GM12878 (cell line): ENCODE measurements around the gene SLC38A7. TPM values are rescaled to one million over a fixed set of nuclear protein-coding genes. Genes with fewer than 3 reads are reported as not detected.

Source experiments
- ATF7 ChIP-seq: fragments of 450-650 bp; IDR thresholded peaks from 2 replicates; pipeline ENCODE4 v1.6.1; 2016; ENCODE audit warnings: low read depth, mild to moderate bottlenecking
- BCL11A ChIP-seq: IDR thresholded peaks from 2 replicates; pipeline ENCODE4 v1.6.1; 2011; ENCODE audit warnings: low read depth, low read length
- EGR1 ChIP-seq, 2 experiments: IDR thresholded peaks; 1 replicate in 1 of 2; 2 replicates in 1 of 2; pipeline ENCODE4 v1.6.1; 2011 to 2012; ENCODE audit warnings: low read depth in 2 of 2, low read length in 2 of 2, borderline replicate concordance in 1 of 2, mild to moderate bottlenecking in 1 of 2, moderate library complexity in 1 of 2
- EZH2 ChIP-seq: IDR thresholded peaks from 2 replicates; pipeline ENCODE4 v1.6.1; 2012; ENCODE audit warnings: low read depth, mild to moderate bottlenecking, control low read depth, inconsistent platforms, low read length, borderline replicate concordance; ENCODE audit not compliant: control insufficient read depth
- FOXK2 ChIP-seq: fragments of 450-650 bp; IDR thresholded peaks from 2 replicates; pipeline ENCODE4 v1.6.1; 2017; ENCODE audit warnings: mild to moderate bottlenecking, moderate library complexity
- HCFC1 ChIP-seq: fragments of 150-350 bp; IDR thresholded peaks from 2 replicates; pipeline ENCODE4 v1.6.1; 2014; ENCODE audit warnings: low read length
- HDAC6 ChIP-seq: fragments of 200-600 bp; sonication (generic); IDR thresholded peaks from one replicate; pipeline ENCODE4 v1.8.0; 2017; ENCODE audit warnings: antibody characterized with exemption; ENCODE audit not compliant: unreplicated experiment
- MEF2B ChIP-seq: fragments of 450-650 bp; IDR thresholded peaks from 2 replicates; pipeline ENCODE4 v1.6.1; 2018; ENCODE audit warnings: mild to moderate bottlenecking, moderate library complexity; ENCODE audit not compliant: partially characterized antibody, poor library complexity, severe bottlenecking
- NFYA ChIP-seq: IDR thresholded peaks from 2 replicates; pipeline ENCODE4 v1.6.1; 2011; ENCODE audit warnings: low read depth, mild to moderate bottlenecking, low read length, improper control_type of control experiment, borderline replicate concordance
- POLR2AphosphoS5 ChIP-seq: IDR thresholded peaks from 2 replicates; pipeline ENCODE4 v1.6.1; 2011; ENCODE audit warnings: mild to moderate bottlenecking, low read length, inconsistent platforms
- POU2F2 ChIP-seq: IDR thresholded peaks from 3 replicates; pipeline ENCODE4 v1.6.1; 2011; ENCODE audit warnings: low read depth, mild to moderate bottlenecking, low read length, borderline replicate concordance
- RUNX3 ChIP-seq: IDR thresholded peaks from 2 replicates; pipeline ENCODE4 v1.6.1; 2012; ENCODE audit warnings: low read length, inconsistent platforms
- SMAD5 ChIP-seq: IDR thresholded peaks from 2 replicates; pipeline ENCODE4 v1.6.1; 2016; ENCODE audit warnings: antibody characterized with exemption, low read depth
- SPI1 ChIP-seq: IDR thresholded peaks from 2 replicates; pipeline ENCODE4 v1.6.1; 2011; ENCODE audit warnings: low read depth, mild to moderate bottlenecking, low read length, moderate library complexity, borderline replicate concordance; ENCODE audit not compliant: insufficient read depth
- ZNF207 ChIP-seq: fragments of 450-650 bp; IDR thresholded peaks from 2 replicates; pipeline ENCODE4 v1.6.1; 2014; ENCODE audit warnings: antibody characterized with exemption, mild to moderate bottlenecking, borderline replicate concordance
- ZNF274 ChIP-seq: IDR thresholded peaks from one replicate; pipeline ENCODE4 v1.8.0; 2011; ENCODE audit not compliant: insufficient read length, insufficient read depth
- ZNF384 ChIP-seq: IDR thresholded peaks from 2 replicates; pipeline ENCODE4 v1.6.1; 2012; ENCODE audit warnings: low read depth, mild to moderate bottlenecking, low read length, improper control_type of control experiment, borderline replicate concordance
- polyA plus RNA-seq, 11 experiments: library from polyadenylated mRNA; depleted of rRNA in 4 of 11; unstranded in 6 of 11; stranded (reverse) in 5 of 11; fragments of >200 nt; fragmentation: Nextera tagmentation in 4 of 11; fragmentation: Illumina TruSeq in 1 of 11; extraction: Ambion mirVana in 4 of 11; extraction: Trizol in 1 of 11; gene quantifications; 1 replicate in 1 of 11; 2 replicates in 10 of 11; pipeline versions ENCODE4 v1.2.1 to v1.2.3, GENCODE V29; 2011 to 2016; ENCODE audit warnings: inconsistent platforms in 2 of 11, missing spikeins in 2 of 11, low read depth in 1 of 11
- total RNA-seq, 4 experiments: library from RNA; depleted of rRNA in 3 of 4; stranded (reverse); fragments of >200 nt in 3 of 4; fragmentation: Illumina TruSeq in 1 of 4; extraction: Trizol in 1 of 4; gene quantifications; 2 replicates each; pipeline versions ENCODE4 v1.2.1 to v1.2.3, GENCODE V29; 2013 to 2021
- TF ChIP-seq, protein P1 (sequence below): IDR thresholded peaks from 2 replicates; pipeline ENCODE4 v1.6.1; 2012; ENCODE audit warnings: low read depth, low read length, improper control_type of control experiment
- TF ChIP-seq, protein P2 (sequence below): fragments of 450-650 bp; IDR thresholded peaks from 2 replicates; pipeline ENCODE4 v1.6.1; 2017; ENCODE audit warnings: mild to moderate bottlenecking, moderate library complexity
- TF ChIP-seq, protein P3 (sequence below): fragments of 450-650 bp; formaldehyde crosslinking; IDR thresholded peaks from 2 replicates; pipeline ENCODE4 v1.5.0; 2022; ENCODE audit warnings: mild to moderate bottlenecking, missing genetic modification characterization
- TF ChIP-seq, protein P4 (sequence below): IDR thresholded peaks from 2 replicates; pipeline ENCODE4 v1.6.1; 2012; ENCODE audit warnings: low read depth, low read length, improper control_type of control experiment

SLC38A7 gene
- total and polyA plus RNA-seq, 10 of the 15 experiments (the other 5 are each of a cell fraction or from before 2014, with no cell fraction given) = 1.4 to 7.8 (median 4.7) TPM

DNA sequence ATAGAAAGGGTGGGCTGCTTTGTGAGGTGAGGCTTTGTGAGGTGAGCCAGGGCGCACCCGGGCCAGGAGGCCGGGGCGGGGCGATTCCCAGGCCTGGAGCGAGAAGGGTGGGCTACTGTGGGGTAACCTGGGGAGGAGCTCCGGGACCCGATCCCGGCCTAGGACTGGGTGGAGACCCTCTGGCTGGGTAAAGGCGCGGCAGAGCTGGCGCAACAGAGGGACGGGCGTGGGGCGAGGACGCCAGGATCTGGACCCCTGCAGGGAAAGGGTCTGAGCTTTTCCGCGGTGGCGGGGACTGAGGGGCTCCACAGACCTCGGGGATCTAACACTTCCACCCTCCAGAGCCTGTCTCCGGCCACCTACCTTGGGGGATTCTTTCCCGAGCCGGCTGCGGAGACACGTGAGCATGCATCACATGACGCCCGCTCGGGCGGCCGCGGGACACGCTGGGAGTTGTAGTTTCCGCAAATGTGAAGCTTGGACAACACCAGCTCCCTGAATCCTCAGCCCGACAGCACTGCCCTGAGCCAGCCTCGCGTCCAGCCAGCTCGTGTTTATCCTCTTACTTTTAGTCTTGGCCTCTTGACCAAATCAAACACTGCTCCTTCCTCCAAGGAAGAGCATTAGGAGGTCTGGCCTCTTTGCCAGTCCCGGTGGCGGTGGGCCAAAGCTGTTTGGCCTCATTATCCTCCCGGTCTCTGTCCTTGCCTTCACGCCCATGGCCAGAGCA, at the start of gene SLC38A7 (continued):
- TF ChIP-seq, protein P1, sequence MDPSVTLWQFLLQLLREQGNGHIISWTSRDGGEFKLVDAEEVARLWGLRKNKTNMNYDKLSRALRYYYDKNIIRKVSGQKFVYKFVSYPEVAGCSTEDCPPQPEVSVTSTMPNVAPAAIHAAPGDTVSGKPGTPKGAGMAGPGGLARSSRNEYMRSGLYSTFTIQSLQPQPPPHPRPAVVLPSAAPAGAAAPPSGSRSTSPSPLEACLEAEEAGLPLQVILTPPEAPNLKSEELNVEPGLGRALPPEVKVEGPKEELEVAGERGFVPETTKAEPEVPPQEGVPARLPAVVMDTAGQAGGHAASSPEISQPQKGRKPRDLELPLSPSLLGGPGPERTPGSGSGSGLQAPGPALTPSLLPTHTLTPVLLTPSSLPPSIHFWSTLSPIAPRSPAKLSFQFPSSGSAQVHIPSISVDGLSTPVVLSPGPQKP = peak; percentile 22; the same call in 1 of the 2 replicates
- TF ChIP-seq POLR2AphosphoS5 (peak; percentile 40; the same call in 1 of the 2 replicates), FOXK2 (peak; percentile 35), ZNF274 (no peak), HDAC6 (no peak), ZNF384 (no peak), ATF7 (no peak), EZH2 (no peak), RUNX3 (peak; percentile 58; the same call in 1 of the 2 replicates), POU2F2 (0 out of 3 replicates have a peak, but pooled peaks have one; percentile 46), EGR1 (IDR thresholded peaks at IDR 0.05; ENCODE audit: borderline replicate concordance in 1 of 2, low read depth in 2 of 2, low read length in 2 of 2) (peak in 1 of 2 experiments; percentile 12; a peak in 1 of 3 replicates), ZNF207 (0 out of 2 replicates have a peak, but pooled peaks have one; percentile 29), MEF2B (peak; percentile 29), SPI1 (no peak), HCFC1 (peak; percentile 97), NFYA (no peak), SMAD5 (no peak), BCL11A (no peak)
- TF ChIP-seq, protein P2, sequence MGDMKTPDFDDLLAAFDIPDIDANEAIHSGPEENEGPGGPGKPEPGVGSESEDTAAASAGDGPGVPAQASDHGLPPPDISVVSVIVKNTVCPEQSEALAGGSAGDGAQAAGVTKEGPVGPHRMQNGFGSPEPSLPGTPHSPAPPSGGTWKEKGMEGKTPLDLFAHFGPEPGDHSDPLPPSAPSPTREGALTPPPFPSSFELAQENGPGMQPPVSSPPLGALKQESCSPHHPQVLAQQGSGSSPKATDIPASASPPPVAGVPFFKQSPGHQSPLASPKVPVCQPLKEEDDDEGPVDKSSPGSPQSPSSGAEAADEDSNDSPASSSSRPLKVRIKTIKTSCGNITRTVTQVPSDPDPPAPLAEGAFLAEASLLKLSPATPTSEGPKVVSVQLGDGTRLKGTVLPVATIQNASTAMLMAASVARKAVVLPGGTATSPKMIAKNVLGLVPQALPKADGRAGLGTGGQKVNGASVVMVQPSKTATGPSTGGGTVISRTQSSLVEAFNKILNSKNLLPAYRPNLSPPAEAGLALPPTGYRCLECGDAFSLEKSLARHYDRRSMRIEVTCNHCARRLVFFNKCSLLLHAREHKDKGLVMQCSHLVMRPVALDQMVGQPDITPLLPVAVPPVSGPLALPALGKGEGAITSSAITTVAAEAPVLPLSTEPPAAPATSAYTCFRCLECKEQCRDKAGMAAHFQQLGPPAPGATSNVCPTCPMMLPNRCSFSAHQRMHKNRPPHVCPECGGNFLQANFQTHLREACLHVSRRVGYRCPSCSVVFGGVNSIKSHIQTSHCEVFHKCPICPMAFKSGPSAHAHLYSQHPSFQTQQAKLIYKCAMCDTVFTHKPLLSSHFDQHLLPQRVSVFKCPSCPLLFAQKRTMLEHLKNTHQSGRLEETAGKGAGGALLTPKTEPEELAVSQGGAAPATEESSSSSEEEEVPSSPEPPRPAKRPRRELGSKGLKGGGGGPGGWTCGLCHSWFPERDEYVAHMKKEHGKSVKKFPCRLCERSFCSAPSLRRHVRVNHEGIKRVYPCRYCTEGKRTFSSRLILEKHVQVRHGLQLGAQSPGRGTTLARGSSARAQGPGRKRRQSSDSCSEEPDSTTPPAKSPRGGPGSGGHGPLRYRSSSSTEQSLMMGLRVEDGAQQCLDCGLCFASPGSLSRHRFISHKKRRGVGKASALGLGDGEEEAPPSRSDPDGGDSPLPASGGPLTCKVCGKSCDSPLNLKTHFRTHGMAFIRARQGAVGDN = no peak
- TF ChIP-seq, protein P3, sequence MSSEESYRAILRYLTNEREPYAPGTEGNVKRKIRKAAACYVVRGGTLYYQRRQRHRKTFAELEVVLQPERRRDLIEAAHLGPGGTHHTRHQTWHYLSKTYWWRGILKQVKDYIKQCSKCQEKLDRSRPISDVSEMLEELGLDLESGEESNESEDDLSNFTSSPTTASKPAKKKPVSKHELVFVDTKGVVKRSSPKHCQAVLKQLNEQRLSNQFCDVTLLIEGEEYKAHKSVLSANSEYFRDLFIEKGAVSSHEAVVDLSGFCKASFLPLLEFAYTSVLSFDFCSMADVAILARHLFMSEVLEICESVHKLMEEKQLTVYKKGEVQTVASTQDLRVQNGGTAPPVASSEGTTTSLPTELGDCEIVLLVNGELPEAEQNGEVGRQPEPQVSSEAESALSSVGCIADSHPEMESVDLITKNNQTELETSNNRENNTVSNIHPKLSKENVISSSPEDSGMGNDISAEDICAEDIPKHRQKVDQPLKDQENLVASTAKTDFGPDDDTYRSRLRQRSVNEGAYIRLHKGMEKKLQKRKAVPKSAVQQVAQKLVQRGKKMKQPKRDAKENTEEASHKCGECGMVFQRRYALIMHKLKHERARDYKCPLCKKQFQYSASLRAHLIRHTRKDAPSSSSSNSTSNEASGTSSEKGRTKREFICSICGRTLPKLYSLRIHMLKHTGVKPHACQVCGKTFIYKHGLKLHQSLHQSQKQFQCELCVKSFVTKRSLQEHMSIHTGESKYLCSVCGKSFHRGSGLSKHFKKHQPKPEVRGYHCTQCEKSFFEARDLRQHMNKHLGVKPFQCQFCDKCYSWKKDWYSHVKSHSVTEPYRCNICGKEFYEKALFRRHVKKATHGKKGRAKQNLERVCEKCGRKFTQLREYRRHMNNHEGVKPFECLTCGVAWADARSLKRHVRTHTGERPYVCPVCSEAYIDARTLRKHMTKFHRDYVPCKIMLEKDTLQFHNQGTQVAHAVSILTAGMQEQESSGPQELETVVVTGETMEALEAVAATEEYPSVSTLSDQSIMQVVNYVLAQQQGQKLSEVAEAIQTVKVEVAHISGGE (CRISPR knock-in tag) = no peak
- TF ChIP-seq, protein P4, sequence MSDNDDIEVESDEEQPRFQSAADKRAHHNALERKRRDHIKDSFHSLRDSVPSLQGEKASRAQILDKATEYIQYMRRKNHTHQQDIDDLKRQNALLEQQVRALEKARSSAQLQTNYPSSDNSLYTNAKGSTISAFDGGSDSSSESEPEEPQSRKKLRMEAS = peak; percentile 92
